Right renal pelvis (tissue), 4 donors: ENCODE data around the gene ARHGEF16. TPM values are rescaled to one million over a fixed set of nuclear protein-coding genes. Genes with fewer than 3 reads are reported as not detected.

ENCODE experiments used
- DNase-seq, 4 donors: peaks; one replicate each; pipeline ENCODE4 v3.0.0-alpha.2; 2013; ENCODE audit warnings: low read depth in 4 of 4, low spot score in 3 of 4, missing footprints in 1 of 4
- polyA plus RNA-seq, 4 donors: library from polyadenylated mRNA; unstranded; fragments of 120-200 nt; gene quantifications; one replicate each; pipeline ENCODE4 v1.2.1, GENCODE V29; 2013; ENCODE audit not compliant: insufficient read length in 4 of 4

The ARHGEF16 gene
- polyA plus RNA-seq, 4 donors, result 16.1 to 25.7 (median 17.6) TPM

- no peak for DNase-seq
These were observed 23.0 kb downstream of the ARHGEF16 start for GRCh38 chr1:3477241-3477995.

- no peak for DNase-seq
These were observed 23.7 kb downstream of the ARHGEF16 start for GRCh38 chr1:3478187-3478586.

GRCh38 chr1:3479511-3480368 is 25.3 kb downstream of the ARHGEF16 start:
- DNase-seq, result no peak

- no peak for DNase-seq
These were observed 25.9 kb downstream of the ARHGEF16 start for GRCh38 chr1:3480369-3480719.

- DNase-seq, result no peak
These were observed 26.6 kb downstream of the ARHGEF16 start for GRCh38 chr1:3481046-3481445.

GRCh38 chr1:3481836-3482375 is 27.4 kb downstream of the ARHGEF16 start:
- DNase-seq, result no peak

GRCh38 chr1:3482378-3482849 is 27.9 kb downstream of the ARHGEF16 start:
- DNase-seq, result no peak

GRCh38 chr1:3483380-3483779 is 28.9 kb downstream of the ARHGEF16 start:
- DNase-seq, result no peak

GRCh38 chr1:3483801-3484444 is 29.5 kb downstream of the ARHGEF16 start:
- no peak for DNase-seq

GRCh38 chr1:3485016-3485415 is 30.6 kb downstream of the ARHGEF16 start:
- no peak for DNase-seq

- no peak for DNase-seq
These were observed 34.0 kb downstream of the ARHGEF16 start for GRCh38 chr1:3488432-3488831.

GRCh38 chr1:3490046-3490745 is 35.7 kb downstream of the ARHGEF16 start:
- no peak for DNase-seq

GRCh38 chr1:3491291-3492246 is 37.1 kb downstream of the ARHGEF16 start:
- DNase-seq, result peak in 2 of 4 donors; percentile 10 to 53

GRCh38 chr1:3492545-3493246 is 38.2 kb downstream of the ARHGEF16 start:
- no peak for DNase-seq

- no peak for DNase-seq
These were observed 40.1 kb downstream of the ARHGEF16 start for GRCh38 chr1:3494321-3495308.

GRCh38 chr1:3495776-3496745 is 41.6 kb downstream of the ARHGEF16 start:
- DNase-seq, result no peak
